GM19463 (cell line): ENCODE measurements around the gene DSCAML1.
"Not testable (repeated sequence)": the region's sequence is repeated elsewhere in the genome, so short reads cannot be mapped to it uniquely, and the experiment has no call there.

Source experiments
- ATAC-seq: cut with Tn5 transposase; IDR thresholded peaks from one replicate; pipeline ENCODE4 v1.9.1; 2021; ENCODE audit warnings: mild to moderate bottlenecking, moderate library complexity; ENCODE audit not compliant: unreplicated experiment

Gene DSCAML1

GRCh38 chr11:117459123-117459978 lies 337.7 kb downstream of the DSCAML1 start:
- no peak for ATAC-seq

DNA sequence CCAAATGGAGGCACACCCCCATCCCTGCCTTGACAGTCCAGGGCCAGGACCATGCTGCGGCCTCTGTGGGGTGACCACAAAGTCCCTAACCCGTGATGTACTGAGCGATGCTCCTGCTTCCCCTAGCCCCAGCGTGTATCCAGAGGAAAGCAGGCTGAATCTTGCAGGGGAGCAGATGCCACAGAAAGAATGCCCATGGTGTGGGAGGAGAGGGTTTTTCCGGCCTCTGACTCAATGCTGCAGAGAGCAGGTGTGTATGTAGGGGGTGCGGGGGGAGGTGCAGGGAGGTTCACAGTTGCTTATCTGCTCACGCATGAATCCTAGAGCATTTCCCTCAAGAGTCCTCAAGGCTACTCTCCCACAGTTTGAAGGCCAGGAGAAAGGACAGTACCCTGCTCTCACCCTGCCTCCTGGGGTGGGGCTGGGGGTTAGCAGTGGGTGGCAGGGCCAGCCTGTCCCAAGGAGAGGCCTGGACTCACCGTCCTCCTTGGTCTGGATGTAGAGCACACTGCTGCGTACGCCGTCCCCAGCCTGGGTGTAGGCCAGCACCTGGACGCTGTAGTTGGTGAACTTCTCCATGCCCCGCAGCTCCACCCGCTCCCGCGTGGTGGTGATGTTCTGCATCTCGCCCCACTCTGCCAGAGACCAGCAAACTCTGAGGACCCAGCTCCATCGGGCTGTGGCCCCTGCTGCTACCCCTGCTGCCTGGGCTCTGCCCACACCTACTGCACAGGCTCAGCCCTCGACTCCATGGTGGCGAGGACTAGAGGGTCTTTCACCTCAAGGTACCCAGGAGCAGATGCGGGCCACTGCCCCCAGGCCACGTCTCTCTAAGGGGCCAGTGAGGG lies 338.5 kb downstream of the DSCAML1 start:
- ATAC-seq, result peak; percentile 54

DNA sequence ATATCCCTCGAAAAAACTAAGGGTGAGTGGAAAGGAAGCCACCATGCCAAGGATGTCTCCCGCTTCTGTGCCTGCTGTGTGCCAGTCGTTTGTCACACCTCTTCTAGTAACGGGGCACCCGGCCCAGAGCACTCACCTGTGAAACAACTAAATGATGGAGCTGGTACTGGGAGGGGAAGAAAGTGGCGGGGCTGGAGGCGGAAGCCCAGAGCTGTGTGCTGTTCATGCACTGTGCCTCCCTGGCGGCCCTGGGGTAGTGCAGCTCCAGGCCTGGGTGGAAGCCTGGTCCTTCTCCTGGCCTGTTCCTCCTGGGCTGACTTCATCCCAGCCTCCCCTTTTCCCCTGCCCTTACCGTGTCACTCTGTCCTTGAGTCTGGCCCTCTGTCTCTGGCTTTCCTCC lies 339.2 kb downstream of the DSCAML1 start:
- peak; percentile 22 for ATAC-seq

GRCh38 chr11:117457031-117457785 lies 339.8 kb downstream of the DSCAML1 start:
- ATAC-seq, result no peak

GRCh38 chr11:117456721-117457029 lies 340.3 kb downstream of the DSCAML1 start:
- ATAC-seq, result not testable (repeated sequence)

- ATAC-seq, result peak; percentile 69
These were observed 340.8 kb downstream of the DSCAML1 start for GRCh38 chr11:117456027-117456720.

DNA sequence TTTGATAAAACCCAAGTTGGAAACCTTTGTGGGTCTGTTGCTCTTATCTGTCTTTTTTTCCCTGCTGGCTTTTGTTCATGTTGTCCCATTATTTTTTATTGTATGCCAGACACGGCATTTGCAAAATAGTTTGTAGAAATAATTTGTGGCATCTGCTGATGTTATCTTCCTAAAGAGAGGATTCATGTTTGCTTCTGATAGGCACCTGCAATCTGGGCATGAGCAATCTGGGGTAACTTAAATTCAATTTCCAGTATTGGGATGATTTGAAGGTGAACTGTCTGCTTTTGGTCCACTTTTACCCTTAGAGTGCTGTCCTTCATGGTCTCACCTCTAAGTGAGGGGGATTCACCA lies 342.5 kb downstream of the DSCAML1 start:
- no peak for ATAC-seq

- ATAC-seq, result no peak
These were observed 343.0 kb downstream of the DSCAML1 start for GRCh38 chr11:117453886-117454563.

- no peak for ATAC-seq
These were observed 347.8 kb downstream of the DSCAML1 start for GRCh38 chr11:117449111-117449693.

GRCh38 chr11:117444711-117445658 lies 352.0 kb downstream of the DSCAML1 start:
- no peak for ATAC-seq

DNA sequence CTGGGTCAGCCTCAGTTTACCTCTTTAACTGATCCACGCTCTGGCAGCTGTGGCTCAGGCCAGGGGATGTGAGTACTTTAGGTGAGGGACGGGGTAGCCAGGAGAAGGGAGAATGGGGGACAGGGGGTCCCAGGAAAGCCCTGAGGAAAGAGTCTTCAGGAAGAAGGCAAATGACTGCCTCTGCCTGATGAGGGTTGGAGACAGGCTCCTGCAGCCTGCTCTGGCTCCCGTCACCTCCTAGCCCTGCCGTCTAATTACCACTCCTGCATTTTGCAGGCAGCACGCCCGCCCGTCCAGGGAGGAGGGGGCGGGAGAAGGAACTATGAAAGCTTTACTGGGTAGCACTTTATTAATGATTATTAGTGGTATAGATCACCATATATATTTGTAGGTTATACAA lies 352.8 kb downstream of the DSCAML1 start:
- no peak for ATAC-seq

DNA sequence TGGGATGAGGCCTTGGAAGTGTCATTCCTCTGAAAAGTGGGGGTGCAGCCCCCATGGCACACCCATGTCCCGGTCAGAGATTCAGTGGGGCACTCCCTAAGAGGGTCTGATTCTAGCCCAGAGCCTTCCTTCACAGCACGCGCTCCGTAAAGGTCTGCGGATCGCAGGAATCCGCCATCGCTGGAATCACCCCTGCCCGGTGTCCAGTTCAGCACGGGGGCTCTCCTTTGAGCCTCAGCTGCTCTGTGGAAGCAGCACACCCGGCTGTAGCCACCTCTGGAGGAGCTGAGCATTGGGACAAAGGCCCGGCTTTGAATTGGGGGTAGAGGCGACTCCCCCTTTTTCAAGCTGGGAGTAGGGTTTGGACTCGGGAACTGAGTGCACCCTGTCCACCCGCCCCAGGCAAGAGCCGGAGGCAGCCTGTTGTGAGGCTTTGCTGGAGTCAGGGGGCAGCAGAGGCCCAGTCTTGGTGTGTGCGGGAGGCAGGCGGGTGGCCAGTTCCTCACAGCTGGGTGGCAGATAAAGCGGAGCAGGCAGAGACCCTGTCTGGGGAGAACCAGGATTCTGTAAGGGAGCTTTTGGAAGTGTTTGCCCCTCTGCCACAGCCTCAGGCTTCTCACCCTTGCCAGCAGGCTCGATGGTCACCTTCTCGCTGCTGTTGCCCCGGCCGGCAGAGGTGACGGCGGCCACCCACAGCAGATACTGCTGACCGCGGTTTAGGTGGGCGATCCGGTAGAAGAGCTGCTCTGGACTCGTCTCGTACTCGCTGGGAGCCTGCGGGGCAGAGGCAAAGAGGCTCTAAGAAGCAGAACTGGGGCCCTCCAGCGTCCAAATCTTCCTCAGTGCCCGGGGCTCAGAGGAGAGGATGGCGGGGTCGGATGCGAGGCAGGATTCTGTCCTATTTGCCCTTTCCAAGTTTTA lies 353.5 kb downstream of the DSCAML1 start:
- ATAC-seq, result no peak

DNA sequence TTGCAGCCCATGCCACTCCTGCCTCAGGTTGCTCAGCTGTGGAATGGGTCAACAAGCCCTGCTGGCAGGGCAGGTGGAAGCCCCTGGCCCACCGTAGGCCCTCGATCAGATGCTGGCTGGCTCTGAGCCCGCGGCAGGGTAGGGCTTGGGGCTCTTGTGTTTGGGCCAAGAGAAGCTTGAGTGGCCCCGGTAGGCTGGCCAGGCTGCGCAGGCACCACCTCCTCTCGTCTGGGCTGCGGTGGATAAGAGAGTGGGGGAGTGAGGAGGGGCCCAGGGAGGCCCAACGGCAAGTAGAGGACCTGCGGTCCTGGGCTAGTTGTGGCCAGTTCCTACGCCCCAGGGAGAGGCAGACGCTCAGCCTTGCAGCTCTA lies 354.2 kb downstream of the DSCAML1 start:
- ATAC-seq, result no peak

- ATAC-seq, result no peak
These were observed 354.8 kb downstream of the DSCAML1 start for GRCh38 chr11:117442049-117442868.

- no peak for ATAC-seq
These were observed 355.7 kb downstream of the DSCAML1 start for GRCh38 chr11:117441146-117441975.

DNA sequence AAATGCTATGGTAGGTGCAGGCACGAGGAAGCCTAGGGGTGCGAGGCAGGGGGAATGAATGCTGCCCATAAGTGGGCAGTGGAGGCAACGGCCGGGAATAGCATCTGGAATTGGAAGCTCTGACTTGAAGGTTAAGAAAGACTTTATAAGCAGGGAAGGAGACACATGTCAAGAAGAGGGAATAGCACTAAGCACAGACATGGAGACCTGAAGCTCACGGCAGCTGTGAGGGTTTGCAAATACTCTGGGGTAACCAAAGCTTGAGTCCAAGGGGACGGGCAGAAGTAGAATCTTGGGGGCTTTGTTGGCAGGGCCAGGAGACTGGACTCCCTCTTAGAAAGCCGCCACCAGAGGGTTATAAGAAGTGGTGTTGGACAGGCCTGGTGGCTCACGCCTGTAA lies 356.8 kb downstream of the DSCAML1 start:
- no peak for ATAC-seq
